Measurements from ENCODE around the gene FGF1.

Gene FGF1

DNA sequence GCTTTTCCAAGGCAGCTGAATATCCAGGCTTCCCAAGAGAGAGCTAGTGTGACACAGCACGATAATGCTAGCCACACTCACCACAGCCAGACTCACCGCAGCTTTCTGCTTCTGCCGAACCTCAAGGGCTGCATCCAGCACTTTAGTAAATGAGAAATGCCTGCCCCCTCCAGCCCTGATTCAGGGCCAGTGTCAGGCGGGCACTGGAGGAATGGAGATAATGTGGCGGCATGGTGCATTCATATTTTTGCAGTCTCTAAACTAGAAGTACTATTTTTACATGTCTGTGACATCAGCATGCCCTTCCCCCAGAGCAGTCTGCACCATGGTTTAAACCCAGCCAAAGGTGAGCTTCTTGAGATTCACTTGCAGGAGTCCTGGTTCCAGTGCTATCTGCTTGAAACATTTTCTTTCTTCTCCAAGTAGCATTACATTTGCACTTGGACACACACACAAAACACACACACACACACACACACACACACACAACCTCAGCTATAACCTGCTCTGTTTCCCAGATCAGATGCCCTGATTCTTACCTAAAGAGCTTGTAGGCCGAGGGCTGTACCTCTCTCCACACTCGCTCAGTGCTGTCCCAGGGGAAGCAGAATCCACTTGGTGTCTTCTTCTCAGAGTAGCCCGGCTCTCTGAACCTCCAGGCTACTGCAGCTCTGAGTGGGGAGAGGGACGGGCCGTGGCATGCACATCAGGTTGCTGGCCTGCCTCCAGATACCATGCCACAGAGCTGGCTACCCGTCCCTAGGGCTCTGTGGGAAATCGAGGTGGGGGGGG, at the start of gene FGF1:
Gene FGF1 (minus strand): TSS at position 673 of the 792 bp plus-strand sequence. CDS start 71,963 bp downstream, outside the sequence.
- DNase-seq, result no peak

DNA sequence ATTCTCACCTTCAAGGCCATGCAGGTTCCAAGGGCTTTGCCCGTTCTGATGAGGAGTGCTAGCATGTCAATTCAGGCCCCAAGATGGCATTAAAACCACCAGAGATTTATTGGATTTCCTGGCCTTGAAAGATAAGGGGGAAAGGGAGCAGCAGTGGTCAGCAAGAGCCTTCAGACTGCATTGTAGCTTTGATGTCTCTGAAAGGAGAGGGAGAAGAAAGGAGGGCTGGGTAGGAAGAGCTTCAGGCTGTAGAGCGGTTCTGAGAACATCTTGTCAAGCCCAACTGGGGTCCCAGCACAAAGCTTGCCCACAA, 41.8 kb upstream of the FGF1 start:
- no peak for DNase-seq

- no peak for DNase-seq
Observed at GRCh38 chr5:142726188-142726731, 40.4 kb upstream of the FGF1 start.

- no peak for DNase-seq
Observed at GRCh38 chr5:142725231-142726187, 39.6 kb upstream of the FGF1 start.

DNA sequence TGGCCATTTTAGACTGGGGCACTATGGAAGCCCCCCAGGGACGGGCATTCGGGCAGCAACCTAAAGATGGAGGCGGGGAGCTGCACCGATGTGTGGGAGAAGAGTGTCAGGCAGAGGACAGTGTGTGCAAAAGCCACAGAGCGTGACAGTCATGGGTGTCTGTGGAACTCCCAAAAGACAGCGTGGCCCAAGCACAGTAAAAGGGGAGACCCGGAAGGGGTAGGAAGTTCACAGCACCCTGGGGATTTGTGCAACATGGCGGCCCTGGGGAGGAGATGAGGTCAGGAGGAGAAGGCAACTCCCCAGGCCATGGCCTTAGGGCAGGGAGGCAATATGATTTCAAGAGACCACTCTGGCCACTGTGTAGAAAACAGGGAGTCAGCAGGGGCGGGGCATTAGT, 38.9 kb upstream of the FGF1 start:
- DNase-seq, result no peak

- no peak for DNase-seq
Observed at GRCh38 chr5:142722896-142723295, 37.0 kb upstream of the FGF1 start.

DNA sequence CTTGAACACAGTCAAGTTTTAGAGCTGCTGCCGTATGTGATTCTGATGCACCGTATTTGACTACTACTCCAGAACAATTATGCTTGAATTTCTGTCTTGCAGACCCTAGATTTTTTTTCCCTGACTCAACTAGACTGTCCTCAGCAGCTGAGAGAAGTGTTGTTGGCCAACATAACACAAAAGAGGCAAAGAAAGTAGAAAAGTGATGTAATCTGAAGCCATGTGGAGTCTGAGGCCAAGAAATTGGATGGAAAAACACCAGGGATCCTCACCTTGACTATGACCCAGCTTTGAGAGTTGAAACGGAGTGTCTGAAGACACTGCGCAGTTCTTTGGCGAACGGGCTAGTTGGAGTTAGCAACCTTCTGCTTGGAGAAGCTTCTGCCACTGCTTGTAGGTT, 36.3 kb upstream of the FGF1 start:
- no peak for DNase-seq

GRCh38 chr5:142720641-142721271, 34.9 kb upstream of the FGF1 start:
- DNase-seq, result peak; percentile 78

DNA sequence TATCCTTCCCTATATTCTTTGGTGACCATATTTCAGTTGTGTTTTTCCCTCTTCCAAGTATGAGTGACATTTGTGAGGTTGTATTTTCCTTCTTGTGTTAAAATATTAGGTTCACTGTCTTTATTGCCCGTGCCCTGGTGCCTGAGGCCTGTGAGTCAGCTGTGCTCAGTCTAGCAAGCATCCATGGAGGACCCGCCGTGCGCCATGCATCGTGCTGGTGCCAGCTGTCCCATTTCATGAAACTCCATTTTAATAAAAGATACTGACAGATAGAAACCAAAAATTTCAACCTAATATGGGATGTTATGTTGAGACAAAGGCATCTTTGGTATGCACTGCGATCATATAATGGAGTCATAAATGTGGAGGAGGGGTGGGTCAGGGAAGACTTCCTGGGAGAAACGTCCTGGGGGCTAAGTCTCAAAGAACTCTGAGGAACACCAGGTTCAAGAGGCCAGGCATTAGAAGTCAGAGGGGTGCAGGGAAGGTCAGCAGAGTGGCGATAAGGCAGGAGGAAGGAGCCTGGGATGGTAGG, 34.0 kb upstream of the FGF1 start:
- DNase-seq, result no peak

DNA sequence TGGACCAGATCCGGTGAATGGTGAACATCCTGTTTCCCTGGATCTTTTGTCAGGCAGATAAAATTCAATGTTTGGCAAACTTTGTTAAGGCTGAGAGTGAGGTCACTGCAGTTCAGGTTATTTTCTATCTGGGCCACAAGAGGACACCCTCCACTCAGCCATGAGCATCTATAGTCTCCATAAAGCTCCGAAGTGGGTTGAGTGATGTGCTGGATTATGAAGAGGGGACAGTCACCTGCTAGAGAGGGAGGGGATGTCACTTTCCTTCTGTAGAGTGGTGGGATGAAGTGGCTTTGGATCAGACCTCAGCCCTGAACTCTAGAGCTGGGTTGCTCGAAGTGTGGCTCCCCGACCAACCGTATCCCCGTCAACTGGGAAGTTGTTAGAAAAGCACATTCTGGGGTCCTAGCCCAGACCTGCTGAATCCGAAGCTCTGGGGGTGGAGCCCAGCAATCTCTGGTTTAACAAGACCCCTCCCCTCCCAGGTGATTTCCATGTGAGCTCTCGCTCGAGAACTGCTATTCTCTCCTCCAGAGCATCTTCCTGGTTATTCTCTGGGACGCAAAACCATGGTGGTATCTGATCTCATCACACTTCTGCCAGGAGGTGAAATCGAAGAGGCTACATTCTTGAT, 31.8 kb upstream of the FGF1 start:
- peak; percentile 21 for DNase-seq

GRCh38 chr5:142716963-142717362, 31.1 kb upstream of the FGF1 start:
- DNase-seq, result no peak

DNA sequence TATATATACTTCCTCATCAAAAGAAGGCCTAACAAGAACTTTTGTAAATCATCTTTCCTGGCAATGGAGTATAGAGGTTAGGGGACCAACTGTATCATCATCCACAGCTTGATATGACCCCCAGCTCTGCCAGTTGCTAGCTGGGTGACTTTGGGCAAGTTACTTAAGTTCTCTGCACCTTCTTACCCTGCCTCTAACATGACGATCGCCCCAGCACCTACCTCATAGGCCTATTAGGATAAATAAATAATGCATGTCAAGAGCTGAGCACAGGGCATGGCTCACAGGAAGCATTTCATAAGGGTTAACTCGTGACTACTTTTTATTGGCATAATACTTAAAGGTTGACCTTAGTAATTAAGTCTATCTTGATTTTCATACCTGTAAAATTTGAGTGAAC, 29.4 kb upstream of the FGF1 start:
- DNase-seq, result no peak

- DNase-seq, result peak; percentile 72
Observed at GRCh38 chr5:142713121-142713706, 27.3 kb upstream of the FGF1 start.

DNA sequence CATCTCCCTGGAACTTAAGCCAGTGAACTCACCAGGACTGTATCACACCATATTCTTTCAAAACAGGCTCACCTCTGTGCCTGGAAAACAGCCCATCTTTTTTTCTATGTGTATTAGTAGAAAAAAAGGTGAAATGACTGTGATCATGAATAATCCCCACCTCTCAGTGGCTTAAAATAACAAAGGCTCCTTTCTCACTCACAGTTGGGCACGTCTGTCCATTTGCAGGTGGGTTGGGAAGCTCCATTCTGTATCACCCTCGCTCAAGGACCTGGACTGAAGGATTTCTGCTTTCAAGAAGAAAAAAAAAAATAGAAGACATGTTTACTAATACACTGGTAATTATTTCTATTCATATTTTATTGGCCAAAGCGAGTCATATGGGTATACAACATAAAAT, 17.3 kb upstream of the FGF1 start:
- DNase-seq, result no peak

GRCh38 chr5:142701673-142702311, 15.9 kb upstream of the FGF1 start:
- DNase-seq, result no peak

- DNase-seq, result no peak
Observed at GRCh38 chr5:142700566-142700965, 14.7 kb upstream of the FGF1 start.

- peak; percentile 53 for DNase-seq
Observed at GRCh38 chr5:142699184-142699720, 13.4 kb upstream of the FGF1 start.

- no peak for DNase-seq
Observed at GRCh38 chr5:142698447-142699183, 12.7 kb upstream of the FGF1 start.

- DNase-seq, result no peak
Observed at GRCh38 chr5:142697356-142698255, 11.7 kb upstream of the FGF1 start.
